ENCODE data around the gene PDLIM7. TPM values are rescaled to one million over a fixed set of nuclear protein-coding genes. Genes with fewer than 3 reads are reported as not detected.

The PDLIM7 gene
- total RNA-seq, 1 donor from 2014 or later: 38.7 TPM

DNA sequence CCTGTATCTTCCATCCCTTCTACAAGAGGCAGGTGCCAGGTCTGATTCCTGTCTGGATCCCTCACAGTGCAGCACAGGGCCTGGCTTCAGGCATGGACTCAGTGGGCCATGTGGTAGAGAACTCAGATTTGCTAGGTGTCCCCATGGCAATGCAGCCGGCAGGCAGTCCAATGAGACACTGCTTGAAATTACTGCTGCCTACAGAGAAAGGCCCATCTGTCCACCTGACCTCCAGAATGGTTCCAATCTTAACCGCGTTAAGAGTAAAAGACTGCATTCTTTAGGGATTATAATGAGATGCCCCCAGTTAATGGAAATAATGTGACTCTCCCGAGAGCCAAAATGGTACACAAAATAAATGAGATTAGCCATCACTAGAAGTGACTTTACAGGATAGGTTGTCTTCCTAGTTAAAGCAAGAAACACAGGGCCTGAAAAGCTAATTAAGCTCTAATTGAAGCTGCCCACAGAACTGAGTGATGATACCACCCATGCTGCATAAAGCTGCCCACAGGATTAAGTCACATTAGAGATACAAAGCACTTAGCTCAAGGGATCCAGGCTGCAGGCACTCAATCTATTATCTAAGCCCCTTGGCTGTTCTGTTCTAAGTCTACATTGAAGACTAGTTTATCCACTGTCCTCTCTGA, 45.5 kb upstream of the PDLIM7 start:
- DNase-seq (ENCODE audit: low spot score): peak; percentile 77
- Histone ChIP-seq H3K36me3 (no peaks in the 10 kb centered on the region), H3K27ac (peak overlapping the region; percentile 33), H3K9ac (no peak overlapping the region), H3K4me3 (peak overlapping the region; percentile 8), H3K4me2 (peak overlapping the region; percentile 72), H3K9me3 (ENCODE audit: low read depth) (no peaks in the 10 kb centered on the region), H3K4me1 (peaks cover 28% of the 10 kb centered on the region), H2AFZ (replicated peaks) (no peak overlapping the region), H3K79me2 (ENCODE audit: low read depth) (peaks cover 85% of the 10 kb centered on the region), H3F3A (ENCODE audit: low read depth) (peaks cover 37% of the 10 kb centered on the region), H4K20me1 (ENCODE audit: low read depth) (peaks cover 97% of the 10 kb centered on the region), H3K27me3 (no peaks in the 10 kb centered on the region)
- no peak overlapping the region for H3K4me3 Mint-ChIP-seq
- no peak overlapping the region for H3K27ac Mint-ChIP-seq
- peaks cover 13% of the 10 kb centered on the region for H3K36me3 Mint-ChIP-seq
- no peaks in the 10 kb centered on the region for H3K27me3 Mint-ChIP-seq (ENCODE audit: insufficient read depth, low read depth)
- no peaks in the 10 kb centered on the region for H3K9me3 Mint-ChIP-seq
- H3K4me1 Mint-ChIP-seq: peaks cover 41% of the 10 kb centered on the region
- no peak for TF ChIP-seq CTCF (IDR thresholded peaks at IDR 0.05)
- TF ChIP-seq EZH2phosphoT487 (IDR thresholded peaks at IDR 0.05): peak; percentile 91

GRCh38 chr5:177540438-177540837, 43.0 kb upstream of the PDLIM7 start:
- peaks cover 93% of the 10 kb centered on the region for H4K20me1 ChIP-seq (ENCODE audit: low read depth)
- no peaks in the 10 kb centered on the region for H3K36me3 ChIP-seq
- Mint-ChIP-seq H3K9me3 (no peaks in the 10 kb centered on the region), H3K4me3 (no peak overlapping the region), H3K36me3 (peaks cover 12% of the 10 kb centered on the region), H3K27me3 (ENCODE audit: insufficient read depth, low read depth) (peaks cover 2% of the 10 kb centered on the region), H3K4me1 (peaks cover 28% of the 10 kb centered on the region), H3K27ac (no peak overlapping the region)
- H3K79me2 ChIP-seq (ENCODE audit: low read depth): peaks cover 63% of the 10 kb centered on the region
- H3K9me3 ChIP-seq (ENCODE audit: low read depth): no peaks in the 10 kb centered on the region
- no peaks in the 10 kb centered on the region for H3K27me3 ChIP-seq
- H2AFZ ChIP-seq (replicated peaks): no peak overlapping the region
- peaks cover 28% of the 10 kb centered on the region for H3F3A ChIP-seq (ENCODE audit: low read depth)
- H3K9ac ChIP-seq: no peak overlapping the region
- no peak overlapping the region for H3K4me2 ChIP-seq
- H3K27ac ChIP-seq: no peak overlapping the region
- TF ChIP-seq EZH2 (IDR thresholded peaks at IDR 0.05) (no peak), EZH2phosphoT487 (IDR thresholded peaks at IDR 0.05) (no peak), CTCF (IDR thresholded peaks at IDR 0.05) (no peak)
- H3K4me3 ChIP-seq: no peak overlapping the region
- H3K4me1 ChIP-seq: peaks cover 28% of the 10 kb centered on the region
- no peak for DNase-seq (ENCODE audit: low spot score)

DNA sequence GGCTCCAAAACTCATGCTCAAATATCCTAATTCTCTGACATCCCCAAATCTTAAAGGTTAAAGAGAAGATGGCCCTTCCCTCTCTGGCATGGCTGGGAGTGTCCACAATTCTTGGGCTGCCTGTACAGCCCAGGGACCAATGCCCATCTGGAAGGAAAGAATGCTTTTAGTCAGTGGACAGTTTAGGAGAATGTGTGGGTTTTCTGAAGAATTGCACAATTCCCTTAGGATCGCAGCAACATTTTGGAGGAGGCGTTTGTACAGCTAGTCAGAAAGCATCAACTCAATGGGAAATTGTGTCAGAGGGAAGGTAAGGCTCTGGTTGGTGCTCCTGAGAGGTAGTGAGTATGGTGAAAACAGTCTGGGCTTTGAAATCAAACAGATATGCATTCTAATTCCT, 42.0 kb upstream of the PDLIM7 start:
- peaks cover 14% of the 10 kb centered on the region for H3K36me3 Mint-ChIP-seq
- H4K20me1 ChIP-seq (ENCODE audit: low read depth): peaks cover 93% of the 10 kb centered on the region
- no peak overlapping the region for H3K4me2 ChIP-seq
- H3K9me3 Mint-ChIP-seq: no peaks in the 10 kb centered on the region
- TF ChIP-seq CTCF (IDR thresholded peaks at IDR 0.05) (no peak), EZH2 (IDR thresholded peaks at IDR 0.05) (no peak), EZH2phosphoT487 (IDR thresholded peaks at IDR 0.05) (no peak)
- DNase-seq (ENCODE audit: low spot score): no peak
- no peak overlapping the region for H2AFZ ChIP-seq (replicated peaks)
- H3K27me3 Mint-ChIP-seq (ENCODE audit: insufficient read depth, low read depth): peaks cover 2% of the 10 kb centered on the region
- no peak overlapping the region for H3K27ac Mint-ChIP-seq
- no peaks in the 10 kb centered on the region for H3K36me3 ChIP-seq
- peaks cover 24% of the 10 kb centered on the region for H3K4me1 Mint-ChIP-seq
- H3K4me3 Mint-ChIP-seq: no peak overlapping the region
- H3K4me3 ChIP-seq: no peak overlapping the region
- H3F3A ChIP-seq (ENCODE audit: low read depth): peaks cover 24% of the 10 kb centered on the region
- peaks cover 24% of the 10 kb centered on the region for H3K4me1 ChIP-seq
- H3K9me3 ChIP-seq (ENCODE audit: low read depth): no peaks in the 10 kb centered on the region
- H3K27ac ChIP-seq: no peak overlapping the region
- H3K79me2 ChIP-seq (ENCODE audit: low read depth): peaks cover 57% of the 10 kb centered on the region
- H3K27me3 ChIP-seq: no peaks in the 10 kb centered on the region
- no peak overlapping the region for H3K9ac ChIP-seq
